ENCODE measurements around the gene MTHFS.

Gene MTHFS

GRCh38 chr15:79897380-79897678 is 515 bp upstream of the MTHFS start:
- no peaks in the 10 kb centered on the region for H3K9me3 ChIP-seq (ENCODE audit: control insufficient read depth, low read length)
- no peak overlapping the region for H2AK5ac ChIP-seq (ENCODE audit: low read length, severe bottlenecking)
- peak overlapping the region in 1 of 2 experiments; percentile 67 for H2BK12ac ChIP-seq (ENCODE audit: low read length in 2 of 2)
- peak overlapping the region; percentile 94 to 98 for H3K4ac ChIP-seq (ENCODE audit: low read depth in 1 of 2, low read length in 2 of 2)
- peak overlapping the region in 1 of 2 experiments; percentile 82 for H3K14ac ChIP-seq (ENCODE audit: low read length in 2 of 2)
- 34% methylated on average over 6 of the region's 8 CpGs for WGBS
- peak overlapping the region; percentile 97 to 99 for H3K18ac ChIP-seq (ENCODE audit: low read depth in 1 of 2, low read length in 2 of 2)
- no peak overlapping the region for H2BK5ac ChIP-seq (ENCODE audit: low read depth, low read length, poor library complexity, severe bottlenecking)
- peak overlapping the region; percentile 86 to 90 for H3K4me3 ChIP-seq (ENCODE audit: insufficient read depth in 1 of 2, low read depth in 1 of 2, low read length in 2 of 2)
- no peak for DNase-seq
- no peaks in the 10 kb centered on the region for H3K36me3 ChIP-seq (ENCODE audit: control insufficient read depth in 1 of 2, insufficient read depth in 2 of 2, low read depth in 1 of 2, low read length in 2 of 2)
- H2BK15ac ChIP-seq (ENCODE audit: low read depth, poor library complexity, severe bottlenecking), result peak overlapping the region; percentile 93
- H3K4me2 ChIP-seq (ENCODE audit: low read length, poor library complexity, severe bottlenecking), result peak overlapping the region; percentile 87
- H3K23ac ChIP-seq (ENCODE audit: low read length in 2 of 2), result no peak overlapping the region
- H4K8ac ChIP-seq (ENCODE audit: low read length), result peak overlapping the region; percentile 100
- H3K4me1 ChIP-seq (ENCODE audit: control insufficient read depth, insufficient read depth, low read depth, low read length), result no peaks in the 10 kb centered on the region
- no peaks in the 10 kb centered on the region for H3K27me3 ChIP-seq (ENCODE audit: control insufficient read depth in 1 of 2, insufficient read depth in 1 of 2, low read length in 2 of 2)
- peak overlapping the region; percentile 99 for H4K91ac ChIP-seq (ENCODE audit: low read length)
- H3K79me1 ChIP-seq (replicated peaks; ENCODE audit: low read length, poor library complexity, severe bottlenecking), result peaks cover 10% of the 10 kb centered on the region
- H2BK120ac ChIP-seq (ENCODE audit: low read depth, low read length), result peak overlapping the region; percentile 97
- H3K9ac ChIP-seq (ENCODE audit: low read length), result peak overlapping the region; percentile 96
- peak overlapping the region; percentile 85 for H2AFZ ChIP-seq (ENCODE audit: low read depth, low read length)
- H3K27ac ChIP-seq (ENCODE audit: low read length, poor library complexity, severe bottlenecking), result peak overlapping the region; percentile 23

- Histone ChIP-seq H4K8ac (ENCODE audit: low read length) (peak overlapping the region; percentile 100), H3K4me2 (ENCODE audit: low read length, poor library complexity, severe bottlenecking) (peak overlapping the region; percentile 87), H3K4me1 (ENCODE audit: control insufficient read depth, insufficient read depth, low read depth, low read length) (no peaks in the 10 kb centered on the region), H3K9ac (ENCODE audit: low read length) (peak overlapping the region; percentile 96), H2BK15ac (ENCODE audit: low read depth, poor library complexity, severe bottlenecking) (no peak overlapping the region), H2BK12ac (ENCODE audit: low read length in 2 of 2) (no peak overlapping the region), H3K79me1 (replicated peaks; ENCODE audit: low read length, poor library complexity, severe bottlenecking) (peaks cover 8% of the 10 kb centered on the region), H2BK120ac (ENCODE audit: low read depth, low read length) (no peak overlapping the region), H3K27ac (ENCODE audit: low read length, poor library complexity, severe bottlenecking) (peak overlapping the region; percentile 61), H3K36me3 (ENCODE audit: control insufficient read depth in 1 of 2, insufficient read depth in 2 of 2, low read depth in 1 of 2, low read length in 2 of 2) (no peaks in the 10 kb centered on the region), H3K27me3 (ENCODE audit: control insufficient read depth in 1 of 2, insufficient read depth in 1 of 2, low read length in 2 of 2) (no peaks in the 10 kb centered on the region), H3K14ac (ENCODE audit: low read length in 2 of 2) (no peak overlapping the region), H4K91ac (ENCODE audit: low read length) (peak overlapping the region; percentile 21), H3K9me3 (ENCODE audit: control insufficient read depth, low read length) (no peaks in the 10 kb centered on the region), H3K4me3 (ENCODE audit: insufficient read depth in 1 of 2, low read depth in 1 of 2, low read length in 2 of 2) (peak overlapping the region; percentile 86 to 90), H3K4ac (ENCODE audit: low read depth in 1 of 2, low read length in 2 of 2) (peak overlapping the region in 1 of 2 experiments; percentile 98), H3K18ac (ENCODE audit: low read depth in 1 of 2, low read length in 2 of 2) (peak overlapping the region; percentile 14 to 91), H2BK5ac (ENCODE audit: low read depth, low read length, poor library complexity, severe bottlenecking) (no peak overlapping the region), H2AK5ac (ENCODE audit: low read length, severe bottlenecking) (no peak overlapping the region), H3K23ac (ENCODE audit: low read length in 2 of 2) (no peak overlapping the region), H2AFZ (ENCODE audit: low read depth, low read length) (peak overlapping the region; percentile 75)
- no peak for DNase-seq
- 24% methylated on average over 10 of the region's 10 CpGs for WGBS
Measured at GRCh38 chr15:79896131-79896633, 632 bp downstream of the MTHFS start.

- Histone ChIP-seq H2BK12ac (ENCODE audit: low read length in 2 of 2) (no peak overlapping the region), H3K18ac (ENCODE audit: low read depth in 1 of 2, low read length in 2 of 2) (no peak overlapping the region), H3K4me3 (ENCODE audit: insufficient read depth in 1 of 2, low read depth in 1 of 2, low read length in 2 of 2) (no peak overlapping the region), H3K9ac (ENCODE audit: low read length) (no peak overlapping the region), H3K27ac (ENCODE audit: low read length, poor library complexity, severe bottlenecking) (no peak overlapping the region), H3K9me3 (ENCODE audit: control insufficient read depth, low read length) (no peaks in the 10 kb centered on the region), H3K4me1 (ENCODE audit: control insufficient read depth, insufficient read depth, low read depth, low read length) (peaks cover 2% of the 10 kb centered on the region), H2AK5ac (ENCODE audit: low read length, severe bottlenecking) (no peak overlapping the region), H2BK5ac (ENCODE audit: low read depth, low read length, poor library complexity, severe bottlenecking) (no peak overlapping the region), H3K14ac (ENCODE audit: low read length in 2 of 2) (no peak overlapping the region), H2AFZ (ENCODE audit: low read depth, low read length) (no peak overlapping the region), H3K79me1 (replicated peaks; ENCODE audit: low read length, poor library complexity, severe bottlenecking) (peaks cover 33% of the 10 kb centered on the region), H3K4ac (ENCODE audit: low read depth in 1 of 2, low read length in 2 of 2) (no peak overlapping the region), H3K23ac (ENCODE audit: low read length in 2 of 2) (no peak overlapping the region), H4K91ac (ENCODE audit: low read length) (no peak overlapping the region), H4K8ac (ENCODE audit: low read length) (no peak overlapping the region), H2BK15ac (ENCODE audit: low read depth, poor library complexity, severe bottlenecking) (no peak overlapping the region), H3K4me2 (ENCODE audit: low read length, poor library complexity, severe bottlenecking) (no peak overlapping the region), H3K27me3 (ENCODE audit: control insufficient read depth in 1 of 2, insufficient read depth in 1 of 2, low read length in 2 of 2) (no peaks in the 10 kb centered on the region), H2BK120ac (ENCODE audit: low read depth, low read length) (no peak overlapping the region), H3K36me3 (ENCODE audit: control insufficient read depth in 1 of 2, insufficient read depth in 2 of 2, low read depth in 1 of 2, low read length in 2 of 2) (peaks cover 7 to 44% of the 10 kb centered on the region in 2 experiments)
- no peak for DNase-seq
- 84% methylated on average over 7 of the region's 10 CpGs for WGBS
Measured at GRCh38 chr15:79887054-79887930, 9.5 kb downstream of the MTHFS start.

GRCh38 chr15:79886124-79886523 is 10.7 kb downstream of the MTHFS start:
- no peak overlapping the region for H2BK15ac ChIP-seq (ENCODE audit: low read depth, poor library complexity, severe bottlenecking)
- H3K27me3 ChIP-seq (ENCODE audit: control insufficient read depth in 1 of 2, insufficient read depth in 1 of 2, low read length in 2 of 2), result no peaks in the 10 kb centered on the region
- H3K79me1 ChIP-seq (replicated peaks; ENCODE audit: low read length, poor library complexity, severe bottlenecking), result peaks cover 32% of the 10 kb centered on the region
- H3K14ac ChIP-seq (ENCODE audit: low read length in 2 of 2), result no peak overlapping the region
- H3K36me3 ChIP-seq (ENCODE audit: control insufficient read depth in 1 of 2, insufficient read depth in 2 of 2, low read depth in 1 of 2, low read length in 2 of 2), result peaks cover 7 to 52% of the 10 kb centered on the region in 2 experiments
- no peak overlapping the region for H3K23ac ChIP-seq (ENCODE audit: low read length in 2 of 2)
- H3K9ac ChIP-seq (ENCODE audit: low read length), result no peak overlapping the region
- H3K9me3 ChIP-seq (ENCODE audit: control insufficient read depth, low read length), result no peaks in the 10 kb centered on the region
- H4K8ac ChIP-seq (ENCODE audit: low read length), result no peak overlapping the region
- H2BK5ac ChIP-seq (ENCODE audit: low read depth, low read length, poor library complexity, severe bottlenecking), result no peak overlapping the region
- peaks cover 2% of the 10 kb centered on the region for H3K4me1 ChIP-seq (ENCODE audit: control insufficient read depth, insufficient read depth, low read depth, low read length)
- no peak overlapping the region for H2AK5ac ChIP-seq (ENCODE audit: low read length, severe bottlenecking)
- H3K18ac ChIP-seq (ENCODE audit: low read depth in 1 of 2, low read length in 2 of 2), result no peak overlapping the region
- no peak overlapping the region for H2BK12ac ChIP-seq (ENCODE audit: low read length in 2 of 2)
- no peak overlapping the region for H3K27ac ChIP-seq (ENCODE audit: low read length, poor library complexity, severe bottlenecking)
- peak; percentile 44 for DNase-seq
- no peak overlapping the region for H3K4ac ChIP-seq (ENCODE audit: low read depth in 1 of 2, low read length in 2 of 2)
- H2BK120ac ChIP-seq (ENCODE audit: low read depth, low read length), result no peak overlapping the region
- H3K4me3 ChIP-seq (ENCODE audit: insufficient read depth in 1 of 2, low read depth in 1 of 2, low read length in 2 of 2), result no peak overlapping the region
- H4K91ac ChIP-seq (ENCODE audit: low read length), result no peak overlapping the region
- H2AFZ ChIP-seq (ENCODE audit: low read depth, low read length), result no peak overlapping the region
- H3K4me2 ChIP-seq (ENCODE audit: low read length, poor library complexity, severe bottlenecking), result no peak overlapping the region
- WGBS, result no CpG with 5 or more reads among the region's 3 CpGs
